DND-41 (cell line): Measurements from ENCODE around the gene FRMPD1.

Source experiments
- ATAC-seq: fragments of 200-7000 bp; cut with Tn5 transposase; 3 replicates; pipeline ENCODE4 v1.9.1; 2021; ENCODE audit warnings: low read depth; ENCODE audit not compliant: insufficient read depth
- DNase-seq: peaks from one replicate; pipeline ENCODE4 v3.0.0-alpha.2; 2020
- H2AFZ ChIP-seq: 2 replicates; pipeline ENCODE4 v1.6.0; 2012; ENCODE audit warnings: low read depth, low read length
- H3K27ac ChIP-seq: 2 replicates; pipeline ENCODE4 v1.5.1; 2012; ENCODE audit warnings: low read length, inconsistent platforms
- H3K27me3 ChIP-seq: fragments of 200-600 bp; sonication (generic); 2 replicates; pipeline ENCODE4 v1.6.0; 2012; ENCODE audit warnings: low read length, mild to moderate bottlenecking, inconsistent platforms; ENCODE audit not compliant: insufficient read depth, poor library complexity
- H3K36me3 ChIP-seq: 2 replicates; pipeline ENCODE4 v1.5.1; 2012; ENCODE audit warnings: low read length, inconsistent platforms; ENCODE audit not compliant: insufficient read depth
- H3K4me1 ChIP-seq: 2 replicates; pipeline ENCODE4 v1.5.1; 2012; ENCODE audit warnings: mild to moderate bottlenecking, low read length; ENCODE audit not compliant: insufficient read depth
- H3K4me2 ChIP-seq: 2 replicates; pipeline ENCODE4 v1.6.0; 2012; ENCODE audit warnings: mild to moderate bottlenecking, moderate library complexity, low read length, inconsistent platforms; ENCODE audit not compliant: insufficient read depth
- H3K4me3 ChIP-seq, 2 experiments: fragments of 200-600 bp in 1 of 2; shearing (Covaris generic) in 1 of 2; 2 replicates each; pipeline ENCODE4 v1.5.1; 2012 to 2016; ENCODE audit warnings: inconsistent platforms in 2 of 2, low read length in 2 of 2, mild to moderate bottlenecking in 2 of 2, low read depth in 1 of 2, moderate library complexity in 1 of 2
- H3K79me2 ChIP-seq: 2 replicates; pipeline ENCODE4 v1.6.0; 2012; ENCODE audit warnings: low read length, inconsistent platforms; ENCODE audit not compliant: insufficient read depth
- H3K9ac ChIP-seq: 2 replicates; pipeline ENCODE4 v1.6.0; 2012; ENCODE audit warnings: low read depth, mild to moderate bottlenecking, inconsistent platforms, low read length, moderate library complexity
- H3K9me3 ChIP-seq: 2 replicates; pipeline ENCODE4 v1.5.1; 2012; ENCODE audit warnings: low read length, moderate library complexity, mild to moderate bottlenecking, inconsistent platforms; ENCODE audit not compliant: insufficient read depth, severe bottlenecking
- H4K20me1 ChIP-seq: 2 replicates; pipeline ENCODE4 v1.6.0; 2012; ENCODE audit warnings: low read length; ENCODE audit not compliant: insufficient read depth
- CTCF ChIP-seq: IDR thresholded peaks from 2 replicates; pipeline ENCODE4 v1.5.1; 2012; ENCODE audit warnings: borderline replicate concordance, low read length, moderate library complexity, mild to moderate bottlenecking; ENCODE audit not compliant: poor library complexity, severe bottlenecking; ENCODE audit errors: extremely low read depth
- EZH2 ChIP-seq: IDR thresholded peaks from 3 replicates; pipeline ENCODE4 v1.6.1; 2012; ENCODE audit warnings: borderline replicate concordance, low read depth, mild to moderate bottlenecking, moderate library complexity, low read length, inconsistent platforms; ENCODE audit not compliant: severe bottlenecking

FRMPD1 gene

GRCh38 chr9:37636511-37637448 lies 14.0 kb upstream of the FRMPD1 start:
- no peaks in the 10 kb centered on the region for H3K36me3 ChIP-seq
- no peaks in the 10 kb centered on the region for H4K20me1 ChIP-seq
- ATAC-seq, result no peak
- no peak for DNase-seq
- no peak overlapping the region for H3K4me3 ChIP-seq
- no peak overlapping the region for H2AFZ ChIP-seq
- H3K4me1 ChIP-seq, result no peaks in the 10 kb centered on the region
- TF ChIP-seq EZH2 (no peak), CTCF (no peak)
- H3K4me2 ChIP-seq, result no peak overlapping the region
- H3K27ac ChIP-seq, result no peak overlapping the region
- no peaks in the 10 kb centered on the region for H3K79me2 ChIP-seq
- H3K9me3 ChIP-seq, result no peaks in the 10 kb centered on the region
- no peak overlapping the region for H3K9ac ChIP-seq
- peaks cover 4% of the 10 kb centered on the region for H3K27me3 ChIP-seq

DNA sequence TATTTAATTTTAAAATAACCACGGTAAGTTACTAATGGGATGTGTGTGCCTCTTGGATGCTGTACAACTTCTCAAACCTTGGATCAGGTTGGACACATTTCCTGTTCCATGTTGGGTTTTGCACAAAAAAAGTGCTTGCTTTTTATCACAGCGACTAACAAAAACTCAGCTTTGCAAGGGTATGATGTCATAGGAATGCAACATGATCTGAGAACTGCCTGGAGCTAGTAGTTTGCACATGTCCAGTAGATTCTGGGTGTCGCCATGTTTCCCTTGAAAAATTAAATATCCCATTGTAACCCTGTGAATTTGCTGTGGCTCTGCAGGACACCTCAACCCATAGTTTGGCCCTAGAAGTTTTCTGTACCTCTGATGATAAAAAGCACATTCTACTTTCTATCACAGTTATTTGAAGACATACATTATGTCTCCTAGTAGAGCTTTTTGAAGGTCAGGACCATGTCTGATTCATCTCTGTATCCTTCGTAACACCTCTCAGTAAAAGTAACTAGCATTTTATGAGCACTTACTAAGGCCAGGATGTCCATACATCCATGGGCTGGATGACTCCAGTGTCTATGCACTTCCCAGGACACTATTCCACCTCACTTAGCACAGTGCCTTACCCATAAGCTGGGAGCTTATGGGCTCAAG lies 11.5 kb upstream of the FRMPD1 start:
- Histone ChIP-seq H3K27ac (no peak overlapping the region), H3K36me3 (no peaks in the 10 kb centered on the region), H2AFZ (no peak overlapping the region), H3K9ac (no peak overlapping the region), H3K4me2 (no peak overlapping the region), H3K79me2 (no peaks in the 10 kb centered on the region), H4K20me1 (no peaks in the 10 kb centered on the region), H3K4me3 (no peak overlapping the region), H3K9me3 (no peaks in the 10 kb centered on the region), H3K4me1 (no peaks in the 10 kb centered on the region), H3K27me3 (peaks cover 7% of the 10 kb centered on the region)
- no peak for DNase-seq
- TF ChIP-seq CTCF, result no peak
- TF ChIP-seq EZH2, result no peak
- ATAC-seq, result no peak

GRCh38 chr9:37639841-37640240 lies 10.9 kb upstream of the FRMPD1 start:
- DNase-seq (no peak), ATAC-seq (no peak)
- Histone ChIP-seq H3K27me3 (peaks cover 11% of the 10 kb centered on the region), H3K4me1 (no peaks in the 10 kb centered on the region), H4K20me1 (no peaks in the 10 kb centered on the region), H3K4me3 (no peak overlapping the region), H3K9ac (no peak overlapping the region), H3K27ac (no peak overlapping the region), H3K4me2 (no peak overlapping the region), H2AFZ (no peak overlapping the region), H3K9me3 (no peaks in the 10 kb centered on the region), H3K79me2 (no peaks in the 10 kb centered on the region), H3K36me3 (no peaks in the 10 kb centered on the region)
- TF ChIP-seq EZH2 (no peak), CTCF (no peak)
